Gastroesophageal sphincter (tissue), 3 donors: Measurements from ENCODE around the gene HDAC2.

Experiments used
- POLR2A ChIP-seq, 2 donors: fragments of 450-650 bp; IDR thresholded peaks; one replicate each; pipeline ENCODE4 v1.6.1; 2017; ENCODE audit warnings: antibody characterized with exemption in 2 of 2, mild to moderate bottlenecking in 2 of 2, moderate library complexity in 1 of 2
- POLR2AphosphoS5 ChIP-seq: sonication (generic); formaldehyde crosslinking; IDR thresholded peaks from one replicate; pipeline ENCODE4 v1.6.1; 2017; ENCODE audit warnings: antibody characterized with exemption
- TF ChIP-seq, protein P1 (sequence below), 4 experiments: fragments of 200-600 bp in 2 of 4; fragments of 450-650 bp in 2 of 4; sonication (generic) in 1 of 4; IDR thresholded peaks; one replicate each; pipeline ENCODE4 v1.5.1; 2017 to 2019; ENCODE audit warnings: antibody characterized with exemption in 4 of 4, mild to moderate bottlenecking in 2 of 4, moderate library complexity in 2 of 4

DNA sequence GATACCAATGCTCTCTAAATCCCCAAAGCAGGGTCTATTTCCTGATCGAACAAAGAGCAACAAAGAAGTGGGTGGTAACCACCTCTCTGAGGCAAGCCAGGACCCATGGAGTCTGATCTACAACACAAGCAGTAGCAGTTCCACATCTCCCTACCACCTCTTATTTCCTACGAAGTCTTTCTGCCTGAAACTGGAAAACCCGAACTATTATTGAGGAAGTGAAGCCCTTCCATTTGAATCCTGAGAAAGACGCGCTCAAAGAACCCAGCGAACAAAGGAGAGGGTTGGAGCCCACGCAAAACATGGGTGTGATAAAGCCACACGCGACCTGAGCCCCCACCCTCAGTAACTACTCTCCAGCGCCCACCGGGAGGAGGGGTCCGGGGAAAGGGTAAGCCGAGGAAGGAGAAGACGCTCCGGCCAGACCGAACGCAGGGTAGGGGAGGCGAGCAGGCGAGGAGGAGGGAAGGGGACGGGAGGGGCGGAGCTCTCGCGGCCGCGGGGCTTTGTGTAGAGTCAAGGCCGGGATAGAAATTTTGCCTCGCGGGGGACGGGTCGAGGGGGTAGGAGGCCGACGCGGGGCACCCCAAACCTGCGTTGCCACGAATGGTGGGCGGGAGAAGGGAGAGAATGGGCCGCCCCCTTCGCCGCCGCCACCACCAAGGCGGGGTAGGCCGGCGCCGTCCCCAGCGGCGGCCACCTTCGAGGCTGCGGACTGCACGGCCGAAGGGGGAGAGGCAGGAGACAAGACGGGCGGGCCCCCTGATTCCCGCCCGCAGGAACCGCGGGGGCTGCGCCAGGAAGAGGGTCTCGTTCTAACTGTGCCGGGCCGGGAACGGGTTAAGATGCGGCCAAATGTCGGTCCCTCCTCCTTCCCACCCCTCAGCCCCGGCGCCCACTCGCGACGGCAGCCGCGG, 802 bp downstream of the HDAC2 start:
- TF ChIP-seq, protein P1, sequence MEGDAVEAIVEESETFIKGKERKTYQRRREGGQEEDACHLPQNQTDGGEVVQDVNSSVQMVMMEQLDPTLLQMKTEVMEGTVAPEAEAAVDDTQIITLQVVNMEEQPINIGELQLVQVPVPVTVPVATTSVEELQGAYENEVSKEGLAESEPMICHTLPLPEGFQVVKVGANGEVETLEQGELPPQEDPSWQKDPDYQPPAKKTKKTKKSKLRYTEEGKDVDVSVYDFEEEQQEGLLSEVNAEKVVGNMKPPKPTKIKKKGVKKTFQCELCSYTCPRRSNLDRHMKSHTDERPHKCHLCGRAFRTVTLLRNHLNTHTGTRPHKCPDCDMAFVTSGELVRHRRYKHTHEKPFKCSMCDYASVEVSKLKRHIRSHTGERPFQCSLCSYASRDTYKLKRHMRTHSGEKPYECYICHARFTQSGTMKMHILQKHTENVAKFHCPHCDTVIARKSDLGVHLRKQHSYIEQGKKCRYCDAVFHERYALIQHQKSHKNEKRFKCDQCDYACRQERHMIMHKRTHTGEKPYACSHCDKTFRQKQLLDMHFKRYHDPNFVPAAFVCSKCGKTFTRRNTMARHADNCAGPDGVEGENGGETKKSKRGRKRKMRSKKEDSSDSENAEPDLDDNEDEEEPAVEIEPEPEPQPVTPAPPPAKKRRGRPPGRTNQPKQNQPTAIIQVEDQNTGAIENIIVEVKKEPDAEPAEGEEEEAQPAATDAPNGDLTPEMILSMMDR (IDR thresholded peaks at IDR 0.05) = no peak
- no peak for TF ChIP-seq POLR2A (IDR thresholded peaks at IDR 0.05)
- no peak for TF ChIP-seq POLR2AphosphoS5
